WTC11 (cell line): ENCODE results near the gene KIF5C. TPM values are rescaled to one million over a fixed set of nuclear protein-coding genes. Genes with fewer than 3 reads are reported as not detected.

Experiments
- ATAC-seq: fragments of 200-7000 bp; cut with Tn5 transposase; 2 replicates; pipeline ENCODE4 v1.10.0; 2021; ENCODE audit warnings: mild to moderate bottlenecking, moderate library complexity
- CTCF ChIA-PET: fragments of 300-600 bp; sonication (Branson Sonifier 250); formaldehyde crosslinking; loops from one replicate; lab custom pipeline; 2021; ENCODE audit warnings: antibody characterized with exemption; lab: Charles Lee
- POLR2A ChIA-PET: fragments of 350-600 bp; sonication (Branson Sonifier 250); formaldehyde crosslinking; loops from one replicate; lab custom pipeline; 2021; ENCODE audit warnings: antibody characterized with exemption; lab: Charles Lee
- DNase-seq: peaks from one replicate; pipeline ENCODE4 v3.0.0; 2021; ENCODE audit warnings: low spot score
- H3K27ac Mint-ChIP-seq: 2 replicates; pipeline ENCODE4 v1.8.0; 2021; ENCODE audit warnings: mixed read lengths
- H3K27me3 Mint-ChIP-seq: 2 replicates; pipeline ENCODE4 v1.8.0; 2021; ENCODE audit warnings: low read depth, mild to moderate bottlenecking, moderate library complexity, mixed read lengths
- H3K36me3 Mint-ChIP-seq: 2 replicates; pipeline ENCODE4 v1.8.0; 2021; ENCODE audit warnings: mixed read lengths
- H3K4me1 Mint-ChIP-seq: 2 replicates; pipeline ENCODE4 v1.8.0; 2022; ENCODE audit warnings: mixed read lengths
- H3K4me3 Mint-ChIP-seq: 2 replicates; pipeline ENCODE4 v1.8.0; 2021; ENCODE audit warnings: mild to moderate bottlenecking, moderate library complexity, mixed read lengths
- H3K9me3 Mint-ChIP-seq: 2 replicates; pipeline ENCODE4 v1.8.0; 2021; ENCODE audit warnings: mixed read lengths
- ATF1 ChIP-seq: sonication (generic); formaldehyde crosslinking; IDR thresholded peaks from 2 replicates; pipeline ENCODE4 v1.8.1; 2023; ENCODE audit warnings: mild to moderate bottlenecking, moderate library complexity, missing genetic modification reagents
- ATF2 ChIP-seq: sonication (generic); formaldehyde crosslinking; IDR thresholded peaks from 2 replicates; pipeline ENCODE4 v1.8.1; 2022; ENCODE audit warnings: low read depth, missing genetic modification reagents, borderline replicate concordance
- CREB1 ChIP-seq: sonication (generic); formaldehyde crosslinking; IDR thresholded peaks from 2 replicates; pipeline ENCODE4 v1.8.0; 2023; ENCODE audit warnings: mild to moderate bottlenecking, missing genetic modification reagents
- E2F5 ChIP-seq: sonication (generic); formaldehyde crosslinking; IDR thresholded peaks from 2 replicates; pipeline ENCODE4 v1.8.1; 2022; ENCODE audit warnings: mild to moderate bottlenecking, moderate library complexity, missing genetic modification reagents
- EMX1 ChIP-seq: fragments of 250-450 bp; sonication (Bioruptor Pico); IDR thresholded peaks from 2 replicates; pipeline ENCODE4 v1.8.0; 2021; ENCODE audit warnings: mild to moderate bottlenecking
- ETV6 ChIP-seq: sonication (generic); formaldehyde crosslinking; IDR thresholded peaks from 2 replicates; pipeline ENCODE4 v1.8.1; 2022; ENCODE audit warnings: mild to moderate bottlenecking, missing genetic modification reagents
- GTF2I ChIP-seq: fragments of 250-450 bp; sonication (Bioruptor Pico); conservative IDR thresholded peaks from 2 replicates; pipeline ENCODE4 v1.4.0; 2021; ENCODE audit warnings: mild to moderate bottlenecking
- JUN ChIP-seq: sonication (generic); formaldehyde crosslinking; IDR thresholded peaks from 2 replicates; pipeline ENCODE4 v1.8.0; 2023; ENCODE audit warnings: mild to moderate bottlenecking, missing genetic modification reagents
- KAT7 ChIP-seq: sonication (generic); formaldehyde crosslinking; IDR thresholded peaks from 2 replicates; pipeline ENCODE4 v1.8.1; 2023; ENCODE audit warnings: missing genetic modification reagents, mild to moderate bottlenecking, borderline replicate concordance
- MXD4 ChIP-seq: fragments of 250-450 bp; sonication (Bioruptor Pico); IDR thresholded peaks from 2 replicates; pipeline ENCODE4 v1.8.0; 2021; ENCODE audit warnings: mild to moderate bottlenecking, moderate library complexity, borderline replicate concordance
- NFATC4 ChIP-seq: fragments of 250-450 bp; sonication (Bioruptor Pico); IDR thresholded peaks from 2 replicates; pipeline ENCODE4 v1.9.0; 2021; ENCODE audit warnings: mild to moderate bottlenecking
- NFE2L1 ChIP-seq: sonication (generic); formaldehyde crosslinking; IDR thresholded peaks from 2 replicates; pipeline ENCODE4 v1.8.1; 2023; ENCODE audit warnings: missing genetic modification reagents
- TCF7 ChIP-seq: sonication (generic); formaldehyde crosslinking; IDR thresholded peaks from 2 replicates; pipeline ENCODE4 v1.8.0; 2022; ENCODE audit warnings: mild to moderate bottlenecking, low read depth, missing genetic modification reagents, moderate library complexity
- TEAD1 ChIP-seq: sonication (generic); formaldehyde crosslinking; IDR thresholded peaks from 2 replicates; pipeline ENCODE4 v1.8.0; 2022; ENCODE audit warnings: mild to moderate bottlenecking, missing genetic modification reagents
- ZMAT4 ChIP-seq: fragments of 250-450 bp; sonication (Bioruptor Pico); IDR thresholded peaks from 2 replicates; pipeline ENCODE4 v1.9.0; 2021; ENCODE audit warnings: mild to moderate bottlenecking
- total RNA-seq: library from RNA; stranded (reverse); gene quantifications from 3 replicates; pipeline ENCODE4 v1.2.3, GENCODE V29; 2021
- TF ChIP-seq, protein P1 (sequence below): sonication (generic); formaldehyde crosslinking; IDR thresholded peaks from 2 replicates; pipeline ENCODE4 v1.8.1; 2023; ENCODE audit warnings: mild to moderate bottlenecking, moderate library complexity, missing genetic modification reagents
- TF ChIP-seq, protein P2 (sequence below): sonication (generic); formaldehyde crosslinking; conservative IDR thresholded peaks from 2 replicates; pipeline ENCODE4 v1.8.1; 2023; ENCODE audit warnings: mild to moderate bottlenecking, low read depth, missing genetic modification reagents, moderate library complexity
- TF ChIP-seq, protein P3 (sequence below): sonication (generic); formaldehyde crosslinking; IDR thresholded peaks from 2 replicates; pipeline ENCODE4 v1.8.0; 2022; ENCODE audit warnings: mild to moderate bottlenecking, missing genetic modification reagents

The KIF5C gene
- total RNA-seq, 1 experiment from 2014 or later: 73.5 TPM

DNA sequence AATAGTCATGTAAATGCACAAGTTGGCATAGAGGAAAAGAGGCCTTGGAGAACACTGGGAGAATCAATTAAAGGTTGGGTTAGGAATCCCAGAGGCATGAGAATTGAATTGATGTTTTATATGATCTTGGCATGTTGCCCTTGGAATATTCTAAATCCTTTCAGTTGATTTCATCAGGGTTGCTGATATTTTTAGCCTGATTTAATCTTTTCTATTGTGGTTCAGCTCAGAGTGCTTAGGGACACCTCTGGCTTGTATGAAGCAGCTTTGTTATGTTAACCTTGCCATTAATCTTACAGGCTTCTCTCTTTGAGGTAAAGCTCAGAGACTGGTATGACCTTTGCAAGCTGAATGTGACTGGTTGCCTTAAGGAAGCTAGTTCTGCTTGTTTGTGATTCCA is 99.1 kb downstream of the KIF5C start:
- Mint-ChIP-seq H3K4me1 (peaks cover 45% of the 10 kb centered on the region), H3K4me3 (no peak overlapping the region), H3K27ac (peak overlapping the region; percentile 35; the same call in 1 of the 2 replicates), H3K9me3 (no peaks in the 10 kb centered on the region), H3K27me3 (no peaks in the 10 kb centered on the region), H3K36me3 (peaks cover 15% of the 10 kb centered on the region)
- no peak for TF ChIP-seq MXD4 (CRISPR knock-in tag)
- DNase-seq (no peak), ATAC-seq (peak; percentile 85)
- CTCF ChIA-PET: interaction anchor here (0.9 to 1.3 kb wide), 4 partner anchors 12 to 47 kb away, joined by 3 to 4 read pairs (median 3); no protein-coding TSS in a partner anchor
- POLR2A ChIA-PET: no interaction called here

DNA sequence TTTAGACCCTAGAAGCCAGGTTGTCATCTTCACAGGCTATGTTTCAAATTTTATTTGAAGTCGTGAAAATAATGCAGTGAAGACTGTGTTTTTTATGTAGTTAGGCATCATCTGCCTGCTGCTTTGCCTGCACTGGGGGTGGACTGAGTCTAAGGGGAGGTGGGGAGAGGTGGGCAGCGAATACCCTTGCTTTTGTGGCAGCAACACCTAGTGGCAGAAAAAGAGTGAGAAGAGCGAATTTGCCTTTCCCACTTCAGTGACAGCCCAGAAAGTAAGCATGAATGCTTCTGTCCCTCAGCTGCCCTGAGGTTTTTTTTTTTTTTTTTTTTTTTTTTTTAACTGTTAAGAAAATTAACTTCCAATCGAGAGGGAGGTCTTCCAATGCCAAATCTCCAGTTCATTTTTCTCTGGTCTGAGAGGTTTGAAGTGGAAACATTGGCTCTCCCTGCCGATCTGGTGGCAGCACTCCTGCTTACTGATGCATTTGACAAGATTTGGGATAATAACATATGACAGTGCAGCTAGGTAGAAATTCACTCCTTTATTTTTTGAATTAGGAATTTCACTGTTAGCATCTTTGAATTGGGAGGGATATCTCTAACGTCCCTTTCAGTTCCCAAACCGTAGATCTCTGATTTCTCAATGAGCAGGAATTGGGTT is 103.1 kb downstream of the KIF5C start:
- DNase-seq: no peak
- Mint-ChIP-seq H3K27ac (no peak overlapping the region), H3K9me3 (no peaks in the 10 kb centered on the region), H3K4me3 (no peak overlapping the region), H3K36me3 (peaks cover 36% of the 10 kb centered on the region), H3K4me1 (peaks cover 46% of the 10 kb centered on the region), H3K27me3 (no peaks in the 10 kb centered on the region)
- ATAC-seq: peak; percentile 55
- ChIA-PET POLR2A (no interaction called here), CTCF (interaction anchor here (0.6 to 1.0 kb wide), 3 partner anchors 8 to 326 kb away, joined by 3 to 4 read pairs (median 4); no protein-coding TSS in a partner anchor)
- no peak for TF ChIP-seq KAT7 (CRISPR knock-in tag)
- no peak for TF ChIP-seq NFATC4
- TF ChIP-seq JUN: no peak
- TF ChIP-seq EMX1 (CRISPR knock-in tag): no peak
- no peak for TF ChIP-seq ATF2 (CRISPR knock-in tag)
- TF ChIP-seq ZMAT4 (CRISPR knock-in tag): no peak
- TF ChIP-seq CREB1 (CRISPR knock-in tag): no peak

DNA sequence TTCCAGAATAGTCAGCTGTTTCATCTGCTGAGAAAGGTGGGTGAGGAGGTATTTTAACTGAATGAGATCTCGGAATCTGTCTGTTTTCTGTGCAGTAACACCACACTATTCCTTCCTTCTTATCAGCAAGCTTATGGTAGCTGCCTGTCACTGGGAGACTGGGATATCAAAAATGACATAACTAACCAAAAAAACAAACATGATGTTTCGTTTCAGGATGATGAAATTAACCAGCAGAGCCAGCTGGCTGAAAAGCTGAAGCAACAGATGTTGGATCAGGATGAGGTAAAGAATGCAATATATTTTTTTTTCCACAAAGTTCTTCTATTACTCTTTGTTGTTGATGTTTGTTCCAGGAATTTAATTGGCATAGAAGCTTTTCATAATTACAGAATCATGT is 103.7 kb downstream of the KIF5C start:
- TF ChIP-seq ETV6 (CRISPR knock-in tag) (no peak), E2F5 (no peak), GTF2I (CRISPR knock-in tag) (no peak), NFE2L1 (CRISPR knock-in tag) (no peak)
- TF ChIP-seq, protein P1, sequence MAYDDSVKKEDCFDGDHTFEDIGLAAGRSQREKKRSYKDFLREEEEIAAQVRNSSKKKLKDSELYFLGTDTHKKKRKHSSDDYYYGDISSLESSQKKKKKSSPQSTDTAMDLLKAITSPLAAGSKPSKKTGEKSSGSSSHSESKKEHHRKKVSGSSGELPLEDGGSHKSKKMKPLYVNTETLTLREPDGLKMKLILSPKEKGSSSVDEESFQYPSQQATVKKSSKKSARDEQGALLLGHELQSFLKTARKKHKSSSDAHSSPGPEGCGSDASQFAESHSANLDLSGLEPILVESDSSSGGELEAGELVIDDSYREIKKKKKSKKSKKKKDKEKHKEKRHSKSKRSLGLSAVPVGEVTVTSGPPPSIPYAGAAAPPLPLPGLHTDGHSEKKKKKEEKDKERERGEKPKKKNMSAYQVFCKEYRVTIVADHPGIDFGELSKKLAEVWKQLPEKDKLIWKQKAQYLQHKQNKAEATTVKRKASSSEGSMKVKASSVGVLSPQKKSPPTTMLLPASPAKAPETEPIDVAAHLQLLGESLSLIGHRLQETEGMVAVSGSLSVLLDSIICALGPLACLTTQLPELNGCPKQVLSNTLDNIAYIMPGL: no peak
- DNase-seq: no peak
- ChIA-PET POLR2A (no interaction called here), CTCF (interaction anchor here (0.6 to 1.0 kb wide), 2 partner anchors 9 to 37 kb away, joined by 3 to 4 read pairs; no protein-coding TSS in a partner anchor)
- no peak overlapping the region for H3K27ac Mint-ChIP-seq
- H3K9me3 Mint-ChIP-seq: no peaks in the 10 kb centered on the region
- H3K4me3 Mint-ChIP-seq: no peak overlapping the region
- no peak for ATAC-seq
- H3K27me3 Mint-ChIP-seq: no peaks in the 10 kb centered on the region
- peaks cover 40% of the 10 kb centered on the region for H3K4me1 Mint-ChIP-seq
- H3K36me3 Mint-ChIP-seq: peaks cover 37% of the 10 kb centered on the region

- H3K4me3 Mint-ChIP-seq: no peak overlapping the region
- H3K27me3 Mint-ChIP-seq: no peaks in the 10 kb centered on the region
- ChIA-PET CTCF (interaction anchor here (1.0 kb wide), 1 partner anchor 9 kb away, joined by 4 read pairs; no protein-coding TSS in a partner anchor), POLR2A (no interaction called here)
- TF ChIP-seq TCF7 (no peak), TEAD1 (CRISPR knock-in tag) (no peak), ATF1 (CRISPR knock-in tag) (no peak)
- TF ChIP-seq, protein P2, sequence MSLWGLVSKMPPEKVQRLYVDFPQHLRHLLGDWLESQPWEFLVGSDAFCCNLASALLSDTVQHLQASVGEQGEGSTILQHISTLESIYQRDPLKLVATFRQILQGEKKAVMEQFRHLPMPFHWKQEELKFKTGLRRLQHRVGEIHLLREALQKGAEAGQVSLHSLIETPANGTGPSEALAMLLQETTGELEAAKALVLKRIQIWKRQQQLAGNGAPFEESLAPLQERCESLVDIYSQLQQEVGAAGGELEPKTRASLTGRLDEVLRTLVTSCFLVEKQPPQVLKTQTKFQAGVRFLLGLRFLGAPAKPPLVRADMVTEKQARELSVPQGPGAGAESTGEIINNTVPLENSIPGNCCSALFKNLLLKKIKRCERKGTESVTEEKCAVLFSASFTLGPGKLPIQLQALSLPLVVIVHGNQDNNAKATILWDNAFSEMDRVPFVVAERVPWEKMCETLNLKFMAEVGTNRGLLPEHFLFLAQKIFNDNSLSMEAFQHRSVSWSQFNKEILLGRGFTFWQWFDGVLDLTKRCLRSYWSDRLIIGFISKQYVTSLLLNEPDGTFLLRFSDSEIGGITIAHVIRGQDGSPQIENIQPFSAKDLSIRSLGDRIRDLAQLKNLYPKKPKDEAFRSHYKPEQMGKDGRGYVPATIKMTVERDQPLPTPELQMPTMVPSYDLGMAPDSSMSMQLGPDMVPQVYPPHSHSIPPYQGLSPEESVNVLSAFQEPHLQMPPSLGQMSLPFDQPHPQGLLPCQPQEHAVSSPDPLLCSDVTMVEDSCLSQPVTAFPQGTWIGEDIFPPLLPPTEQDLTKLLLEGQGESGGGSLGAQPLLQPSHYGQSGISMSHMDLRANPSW: no peak
- TF ChIP-seq, protein P3, sequence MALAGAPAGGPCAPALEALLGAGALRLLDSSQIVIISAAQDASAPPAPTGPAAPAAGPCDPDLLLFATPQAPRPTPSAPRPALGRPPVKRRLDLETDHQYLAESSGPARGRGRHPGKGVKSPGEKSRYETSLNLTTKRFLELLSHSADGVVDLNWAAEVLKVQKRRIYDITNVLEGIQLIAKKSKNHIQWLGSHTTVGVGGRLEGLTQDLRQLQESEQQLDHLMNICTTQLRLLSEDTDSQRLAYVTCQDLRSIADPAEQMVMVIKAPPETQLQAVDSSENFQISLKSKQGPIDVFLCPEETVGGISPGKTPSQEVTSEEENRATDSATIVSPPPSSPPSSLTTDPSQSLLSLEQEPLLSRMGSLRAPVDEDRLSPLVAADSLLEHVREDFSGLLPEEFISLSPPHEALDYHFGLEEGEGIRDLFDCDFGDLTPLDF (CRISPR knock-in tag): no peak
- no peaks in the 10 kb centered on the region for H3K9me3 Mint-ChIP-seq
- H3K27ac Mint-ChIP-seq: peak overlapping the region; percentile 48
- H3K4me1 Mint-ChIP-seq: peaks cover 34% of the 10 kb centered on the region
- DNase-seq (no peak), ATAC-seq (no peak)
- H3K36me3 Mint-ChIP-seq: peaks cover 43% of the 10 kb centered on the region
Measured at GRCh38 chr2:148979164-148979918, 104.3 kb downstream of the KIF5C start.
